Measurements from ENCODE around the gene ZCCHC2. TPM values are rescaled to one million over a fixed set of nuclear protein-coding genes. Genes with fewer than 3 reads are reported as not detected.

The ZCCHC2 gene
- total RNA-seq, 1 donor from 2014 or later = 43.8 TPM

GRCh38 chr18:62518460-62519375, 4.1 kb upstream of the ZCCHC2 start:
- no peaks in the 10 kb centered on the region for H3K27me3 Mint-ChIP-seq (ENCODE audit: low read depth)
- intact Hi-C loops (cut with micrococcal nuclease) = no loop called here
- H3K4me1 Mint-ChIP-seq (ENCODE audit: low read depth) = peaks cover 14% of the 10 kb centered on the region
- H3K27ac Mint-ChIP-seq = no peak overlapping the region
- peaks cover 16% of the 10 kb centered on the region for H3K9me3 Mint-ChIP-seq
- H3K4me3 Mint-ChIP-seq (ENCODE audit: low read depth) = no peak overlapping the region
- H3K36me3 Mint-ChIP-seq (ENCODE audit: low read depth) = peaks cover 18% of the 10 kb centered on the region
- no peak for DNase-seq (ENCODE audit: low spot score)

GRCh38 chr18:62519684-62520083, 3.1 kb upstream of the ZCCHC2 start:
- no peak overlapping the region for H3K27ac Mint-ChIP-seq
- H3K9me3 Mint-ChIP-seq = peaks cover 7% of the 10 kb centered on the region
- H3K27me3 Mint-ChIP-seq (ENCODE audit: low read depth) = no peaks in the 10 kb centered on the region
- H3K4me1 Mint-ChIP-seq (ENCODE audit: low read depth) = peaks cover 14% of the 10 kb centered on the region
- DNase-seq (ENCODE audit: low spot score) = no peak
- H3K36me3 Mint-ChIP-seq (ENCODE audit: low read depth) = peaks cover 9% of the 10 kb centered on the region
- no peak overlapping the region for H3K4me3 Mint-ChIP-seq (ENCODE audit: low read depth)
- intact Hi-C loops (cut with micrococcal nuclease) = loop anchor here (5.0 to 10.0 kb wide), 2 partner anchors 323 to 1435 kb away; no protein-coding TSS in a partner anchor

- Mint-ChIP-seq H3K27me3 (ENCODE audit: low read depth) (no peaks in the 10 kb centered on the region), H3K36me3 (ENCODE audit: low read depth) (peaks cover 23% of the 10 kb centered on the region), H3K27ac (peak overlapping the region; percentile 28), H3K9me3 (no peaks in the 10 kb centered on the region), H3K4me1 (ENCODE audit: low read depth) (peaks cover 23% of the 10 kb centered on the region), H3K4me3 (ENCODE audit: low read depth) (peak overlapping the region; percentile 94)
- no peak for DNase-seq (ENCODE audit: low spot score)
- intact Hi-C loops (cut with micrococcal nuclease) = loop anchor here (1.0 to 10.0 kb wide), 3 partner anchors 63 to 1434 kb away; no protein-coding TSS in a partner anchor
Observed at GRCh38 chr18:62521082-62521481, 1.7 kb upstream of the ZCCHC2 start.

GRCh38 chr18:62521593-62521992, 1.2 kb upstream of the ZCCHC2 start:
- Mint-ChIP-seq H3K27me3 (ENCODE audit: low read depth) (no peaks in the 10 kb centered on the region), H3K4me1 (ENCODE audit: low read depth) (peaks cover 23% of the 10 kb centered on the region), H3K9me3 (no peaks in the 10 kb centered on the region), H3K4me3 (ENCODE audit: low read depth) (peak overlapping the region; percentile 94), H3K36me3 (ENCODE audit: low read depth) (peaks cover 25% of the 10 kb centered on the region), H3K27ac (peak overlapping the region; percentile 88)
- intact Hi-C loops (cut with micrococcal nuclease) = loop anchor here (1.0 to 10.0 kb wide), 3 partner anchors 63 to 1433 kb away; no protein-coding TSS in a partner anchor
- no peak for DNase-seq (ENCODE audit: low spot score)

- peak overlapping the region; percentile 88 for H3K27ac Mint-ChIP-seq
- H3K36me3 Mint-ChIP-seq (ENCODE audit: low read depth) = peaks cover 25% of the 10 kb centered on the region
- H3K9me3 Mint-ChIP-seq = no peaks in the 10 kb centered on the region
- peak overlapping the region; percentile 94 for H3K4me3 Mint-ChIP-seq (ENCODE audit: low read depth)
- no peaks in the 10 kb centered on the region for H3K27me3 Mint-ChIP-seq (ENCODE audit: low read depth)
- DNase-seq (ENCODE audit: low spot score) = no peak
- peaks cover 24% of the 10 kb centered on the region for H3K4me1 Mint-ChIP-seq (ENCODE audit: low read depth)
- intact Hi-C loops (cut with micrococcal nuclease) = loop anchor here (1.0 to 10.0 kb wide), 3 partner anchors 16 to 1433 kb away; no protein-coding TSS in a partner anchor
Observed at GRCh38 chr18:62522178-62522503, 684 bp upstream of the ZCCHC2 start.

- H3K4me1 Mint-ChIP-seq (ENCODE audit: low read depth) = peaks cover 33% of the 10 kb centered on the region
- no peak for DNase-seq (ENCODE audit: low spot score)
- peaks cover 25% of the 10 kb centered on the region for H3K36me3 Mint-ChIP-seq (ENCODE audit: low read depth)
- H3K9me3 Mint-ChIP-seq = no peaks in the 10 kb centered on the region
- H3K4me3 Mint-ChIP-seq (ENCODE audit: low read depth) = no peak overlapping the region
- intact Hi-C loops (cut with micrococcal nuclease) = loop anchor here (1.0 to 10.0 kb wide), 3 partner anchors 319 to 1432 kb away; partner anchors contain the start of genes PIGN and RELCH
- H3K27ac Mint-ChIP-seq = no peak overlapping the region
- H3K27me3 Mint-ChIP-seq (ENCODE audit: low read depth) = no peaks in the 10 kb centered on the region
Observed at GRCh38 chr18:62523255-62523588, 397 bp downstream of the ZCCHC2 start.

GRCh38 chr18:62523631-62524439, 1.0 kb downstream of the ZCCHC2 start:
- intact Hi-C loops (cut with micrococcal nuclease) = loop anchor here (1.0 to 10.0 kb wide), 5 partner anchors 195 to 1431 kb away; partner anchors contain the start of genes PIGN and RELCH
- Mint-ChIP-seq H3K27me3 (ENCODE audit: low read depth) (no peaks in the 10 kb centered on the region), H3K4me1 (ENCODE audit: low read depth) (peaks cover 35% of the 10 kb centered on the region), H3K27ac (peak overlapping the region; percentile 93), H3K9me3 (no peaks in the 10 kb centered on the region), H3K36me3 (ENCODE audit: low read depth) (peaks cover 22% of the 10 kb centered on the region), H3K4me3 (ENCODE audit: low read depth) (peak overlapping the region; percentile 95)
- peak; percentile 48 for DNase-seq (ENCODE audit: low spot score)

GRCh38 chr18:62524440-62525200, 1.8 kb downstream of the ZCCHC2 start:
- DNase-seq (ENCODE audit: low spot score) = peak; percentile 63
- peaks cover 41% of the 10 kb centered on the region for H3K4me1 Mint-ChIP-seq (ENCODE audit: low read depth)
- H3K9me3 Mint-ChIP-seq = no peaks in the 10 kb centered on the region
- intact Hi-C loops (cut with micrococcal nuclease) = loop anchor here (2.0 to 10.0 kb wide), 5 partner anchors 196 to 1430 kb away; partner anchors contain the start of gene BCL2
- H3K4me3 Mint-ChIP-seq (ENCODE audit: low read depth) = peak overlapping the region; percentile 95
- peaks cover 21% of the 10 kb centered on the region for H3K36me3 Mint-ChIP-seq (ENCODE audit: low read depth)
- H3K27me3 Mint-ChIP-seq (ENCODE audit: low read depth) = no peaks in the 10 kb centered on the region
- peak overlapping the region; percentile 93 for H3K27ac Mint-ChIP-seq

GRCh38 chr18:62525608-62526007, 2.8 kb downstream of the ZCCHC2 start:
- peaks cover 24% of the 10 kb centered on the region for H3K36me3 Mint-ChIP-seq (ENCODE audit: low read depth)
- H3K27ac Mint-ChIP-seq = peak overlapping the region; percentile 93
- no peaks in the 10 kb centered on the region for H3K27me3 Mint-ChIP-seq (ENCODE audit: low read depth)
- H3K4me1 Mint-ChIP-seq (ENCODE audit: low read depth) = peaks cover 45% of the 10 kb centered on the region
- no peak for DNase-seq (ENCODE audit: low spot score)
- H3K9me3 Mint-ChIP-seq = no peaks in the 10 kb centered on the region
- intact Hi-C loops (cut with micrococcal nuclease) = loop anchor here (1.0 to 10.0 kb wide), 8 partner anchors 59 to 1429 kb away; partner anchors contain the start of genes BCL2 and PHLPP1
- peak overlapping the region; percentile 95 for H3K4me3 Mint-ChIP-seq (ENCODE audit: low read depth)

- peak; percentile 69 for DNase-seq (ENCODE audit: low spot score)
- Mint-ChIP-seq H3K4me3 (ENCODE audit: low read depth) (peak overlapping the region; percentile 95), H3K4me1 (ENCODE audit: low read depth) (peaks cover 42% of the 10 kb centered on the region), H3K36me3 (ENCODE audit: low read depth) (peaks cover 29% of the 10 kb centered on the region), H3K27ac (peak overlapping the region; percentile 93), H3K27me3 (ENCODE audit: low read depth) (no peaks in the 10 kb centered on the region), H3K9me3 (no peaks in the 10 kb centered on the region)
- intact Hi-C loops (cut with micrococcal nuclease) = loop anchor here (1.0 to 10.0 kb wide), 6 partner anchors 58 to 1428 kb away; partner anchors contain the start of genes BCL2 and PHLPP1
Observed at GRCh38 chr18:62526098-62527025, 3.5 kb downstream of the ZCCHC2 start.

- intact Hi-C loops (cut with micrococcal nuclease) = loop anchor here (5.0 to 10.0 kb wide), 2 partner anchors 788 to 1425 kb away; partner anchors contain the start of gene BCL2
- Mint-ChIP-seq H3K4me3 (ENCODE audit: low read depth) (no peak overlapping the region), H3K36me3 (ENCODE audit: low read depth) (peaks cover 42% of the 10 kb centered on the region), H3K4me1 (ENCODE audit: low read depth) (peaks cover 48% of the 10 kb centered on the region), H3K27me3 (ENCODE audit: low read depth) (no peaks in the 10 kb centered on the region), H3K9me3 (no peaks in the 10 kb centered on the region), H3K27ac (no peak overlapping the region)
- no peak for DNase-seq (ENCODE audit: low spot score)
Observed at GRCh38 chr18:62529597-62529996, 6.8 kb downstream of the ZCCHC2 start.
